H9 (cell line): ENCODE results near the gene OARD1. TPM values are rescaled to one million over a fixed set of nuclear protein-coding genes. Genes with fewer than 3 reads are reported as not detected.

ENCODE experiments used
- DNase-seq: peaks from one replicate; pipeline ENCODE4 v3.0.0-alpha.2; 2017
- H2AFZ ChIP-seq: one replicate; pipeline ENCODE4 v1.6.1; 2013; ENCODE audit warnings: mild to moderate bottlenecking, low read length, control low read depth, moderate library complexity
- H2AK5ac ChIP-seq: 2 replicates; pipeline ENCODE4 v1.6.1; 2013; ENCODE audit warnings: low read length, control low read depth, mixed read lengths; ENCODE audit not compliant: insufficient read length
- H2BK120ac ChIP-seq: one replicate; pipeline ENCODE4 v1.6.1; 2013; ENCODE audit warnings: low read depth, mild to moderate bottlenecking, low read length, control low read depth, inconsistent platforms; ENCODE audit not compliant: poor library complexity, severe bottlenecking
- H2BK12ac ChIP-seq: 2 replicates; pipeline ENCODE4 v1.6.1; 2013; ENCODE audit warnings: low read length, control low read depth, mixed read lengths, low read depth; ENCODE audit not compliant: insufficient read length
- H2BK15ac ChIP-seq: 2 replicates; pipeline ENCODE4 v1.6.1; 2013; ENCODE audit warnings: low read depth, low read length, control low read depth
- H2BK20ac ChIP-seq: one replicate; pipeline ENCODE4 v1.6.1; 2013; ENCODE audit warnings: low read depth, mild to moderate bottlenecking, low read length, control low read depth, inconsistent platforms; ENCODE audit not compliant: poor library complexity, severe bottlenecking
- H2BK5ac ChIP-seq: 2 replicates; pipeline ENCODE4 v1.6.1; 2013; ENCODE audit warnings: low read length, control low read depth, mixed read lengths; ENCODE audit not compliant: insufficient read length
- H3K14ac ChIP-seq: 2 replicates; pipeline ENCODE4 v1.6.1; 2013; ENCODE audit warnings: low read length, control low read depth; ENCODE audit not compliant: insufficient read depth
- H3K18ac ChIP-seq: 2 replicates; pipeline ENCODE4 v1.6.1; 2013; ENCODE audit warnings: low read depth, mild to moderate bottlenecking, mixed read lengths, low read length, control low read depth; ENCODE audit not compliant: insufficient read length
- H3K23ac ChIP-seq: 2 replicates; pipeline ENCODE4 v1.6.1; 2013; ENCODE audit warnings: low read length, control low read depth, mixed read lengths, low read depth; ENCODE audit not compliant: insufficient read length
- H3K23me2 ChIP-seq: 2 replicates; pipeline ENCODE4 v1.6.1; 2013; ENCODE audit warnings: low read depth, mild to moderate bottlenecking, mixed read lengths, low read length, control low read depth; ENCODE audit not compliant: insufficient read length, poor library complexity, severe bottlenecking
- H3K27ac ChIP-seq: 2 replicates; pipeline ENCODE4 v1.5.1; 2013; ENCODE audit warnings: low read length, control low read depth, mixed read lengths, low read depth; ENCODE audit not compliant: insufficient read length
- H3K27me3 ChIP-seq: 2 replicates; pipeline ENCODE4 v1.6.1; 2013; ENCODE audit warnings: low read length, control low read depth, inconsistent platforms; ENCODE audit not compliant: insufficient read depth
- H3K4ac ChIP-seq: 2 replicates; pipeline ENCODE4 v1.6.1; 2013; ENCODE audit warnings: low read depth, mild to moderate bottlenecking, control low read depth, inconsistent platforms, low read length, moderate library complexity
- H3K4me1 ChIP-seq: 2 replicates; pipeline ENCODE4 v1.6.1; 2013; ENCODE audit warnings: low read length, control low read depth, inconsistent platforms; ENCODE audit not compliant: insufficient read depth
- H3K4me2 ChIP-seq: 2 replicates; pipeline ENCODE4 v1.6.1; 2013; ENCODE audit warnings: low read length, control low read depth, mixed read lengths; ENCODE audit not compliant: insufficient read length, insufficient read depth
- H3K56ac ChIP-seq: 2 replicates; pipeline ENCODE4 v1.6.1; 2013; ENCODE audit warnings: low read depth, mild to moderate bottlenecking, mixed read lengths, low read length, control low read depth; ENCODE audit not compliant: insufficient read length
- H3K79me1 ChIP-seq: 2 replicates; pipeline ENCODE4 v1.6.1; 2013; ENCODE audit warnings: low read depth, mild to moderate bottlenecking, moderate library complexity, low read length, control low read depth, inconsistent platforms; ENCODE audit not compliant: insufficient read depth, poor library complexity, severe bottlenecking
- H3K79me2 ChIP-seq: 2 replicates; pipeline ENCODE4 v1.6.1; 2013; ENCODE audit warnings: low read length, control low read depth, inconsistent platforms; ENCODE audit not compliant: insufficient read depth
- H3K9ac ChIP-seq: 2 replicates; pipeline ENCODE4 v1.6.1; 2013; ENCODE audit warnings: low read length, control low read depth, mixed read lengths; ENCODE audit not compliant: insufficient read length; ENCODE audit errors: extremely low read depth
- H3K9me3 ChIP-seq: one replicate; pipeline ENCODE4 v1.6.1; 2013; ENCODE audit warnings: low read depth, low read length, inconsistent platforms; ENCODE audit not compliant: control insufficient read depth
- H3T11ph ChIP-seq: one replicate; pipeline ENCODE4 v1.6.1; 2013; ENCODE audit warnings: mild to moderate bottlenecking, low read length, control low read depth, inconsistent platforms
- H4K20me1 ChIP-seq: one replicate; pipeline ENCODE4 v1.6.1; 2013; ENCODE audit not compliant: control insufficient read depth, insufficient read length, insufficient read depth
- H4K5ac ChIP-seq: 2 replicates; pipeline ENCODE4 v1.6.1; 2013; ENCODE audit warnings: low read depth, mild to moderate bottlenecking, mixed read lengths, low read length, control low read depth; ENCODE audit not compliant: insufficient read length
- H4K8ac ChIP-seq: replicated peaks from 2 replicates; pipeline ENCODE4 v1.6.1; 2013; ENCODE audit warnings: low read length, control low read depth, mixed read lengths, low read depth; ENCODE audit not compliant: insufficient read length
- H4K91ac ChIP-seq: 2 replicates; pipeline ENCODE4 v1.6.1; 2013; ENCODE audit warnings: low read depth, mild to moderate bottlenecking, moderate library complexity, mixed read lengths, low read length, control low read depth; ENCODE audit not compliant: insufficient read length
- H3K27ac Mint-ChIP-seq, 3 experiments: 2 replicates in 2 of 3; 3 replicates in 1 of 3; pipeline ENCODE4 v1.8.0; 2020 to 2021; ENCODE audit warnings: mixed read lengths in 3 of 3, mild to moderate bottlenecking in 1 of 3, moderate library complexity in 1 of 3
- H3K27me3 Mint-ChIP-seq: 2 replicates; pipeline ENCODE4 v1.8.0; 2021; ENCODE audit warnings: low read depth, mild to moderate bottlenecking, moderate library complexity, mixed read lengths
- H3K36me3 Mint-ChIP-seq, 3 experiments: 2 replicates in 2 of 3; 3 replicates in 1 of 3; pipeline ENCODE4 v1.8.0; 2020 to 2021; ENCODE audit warnings: low read depth in 3 of 3, mixed read lengths in 3 of 3; ENCODE audit not compliant: insufficient read depth in 1 of 3
- H3K4me1 Mint-ChIP-seq, 2 experiments: 2 replicates each; pipeline ENCODE4 v1.8.0; 2020; ENCODE audit warnings: mixed read lengths in 2 of 2
- H3K4me3 Mint-ChIP-seq, 2 experiments: 2 replicates in 1 of 2; 3 replicates in 1 of 2; pipeline ENCODE4 v1.8.0; 2020 to 2021; ENCODE audit warnings: mild to moderate bottlenecking in 2 of 2, mixed read lengths in 2 of 2, moderate library complexity in 1 of 2
- H3K9me3 Mint-ChIP-seq, 2 experiments: 2 replicates in 1 of 2; 3 replicates in 1 of 2; pipeline ENCODE4 v1.8.0; 2020; ENCODE audit warnings: mild to moderate bottlenecking in 2 of 2, mixed read lengths in 2 of 2, moderate library complexity in 1 of 2
- CTCF ChIP-seq: fragments of 200-600 bp; sonication (generic); conservative IDR thresholded peaks from 3 replicates; pipeline ENCODE4 v1.8.0; 2021; ENCODE audit warnings: antibody characterized with exemption, mild to moderate bottlenecking
- WGBS: extraction: QIAGEN DNeasy Blood & Tissue Kit; methylation state at CpG from one replicate; pipeline ENCODE4 v1.1.7; 2013; ENCODE audit warnings: missing lambda C conversion rate, low lambda C conversion rate, mixed read lengths; ENCODE audit not compliant: insufficient read length; ENCODE audit errors: extremely low coverage; 5-methylcytosine and 5-hydroxymethylcytosine counted together
- total RNA-seq: library from RNA; stranded (reverse); gene quantifications from 2 replicates; pipeline ENCODE4 v1.2.1, GENCODE V29; 2021

The OARD1 gene
- total RNA-seq, 1 experiment from 2014 or later = 36.6 TPM

- H3K23me2 ChIP-seq = no peaks in the 10 kb centered on the region
Measured at GRCh38 chr6:41064841-41065240, 7.3 kb downstream of the OARD1 start.

More at GRCh38 chr6:41064841-41065240, 7.3 kb downstream of the OARD1 start:
- Histone ChIP-seq H3K27ac (no peak overlapping the region), H3K4ac (no peak overlapping the region), H3K4me1 (no peaks in the 10 kb centered on the region), H2AK5ac (no peak overlapping the region), H2BK5ac (no peak overlapping the region), H3K79me1 (no peaks in the 10 kb centered on the region), H2BK20ac (no peak overlapping the region), H3K9me3 (no peaks in the 10 kb centered on the region), H2BK120ac (no peak overlapping the region), H4K20me1 (no peaks in the 10 kb centered on the region), H3K14ac (no peak overlapping the region), H3K56ac (no peak overlapping the region), H2AFZ (no peak overlapping the region), H4K91ac (no peak overlapping the region), H3K9ac (no peak overlapping the region), H2BK12ac (no peak overlapping the region), H4K5ac (no peak overlapping the region), H3K79me2 (no peaks in the 10 kb centered on the region), H4K8ac (no peak overlapping the region), H3T11ph (no peak overlapping the region), H3K23ac (no peak overlapping the region), H3K4me2 (no peak overlapping the region), H3K27me3 (no peaks in the 10 kb centered on the region), H2BK15ac (no peak overlapping the region), H3K18ac (no peak overlapping the region)
- peaks cover 2 to 47% (median 38%) of the 10 kb centered on the region in 3 experiments; a peak in 5 of 7 replicates for H3K36me3 Mint-ChIP-seq
- H3K27me3 Mint-ChIP-seq = no peaks in the 10 kb centered on the region
- H3K9me3 Mint-ChIP-seq = no peaks in the 10 kb centered on the region
- peaks cover 0 to 8% of the 10 kb centered on the region in 2 experiments; a peak in 3 of 4 replicates for H3K4me1 Mint-ChIP-seq
- no CpG with 5 or more reads among the region's 5 CpGs for WGBS
- no peak overlapping the region for H3K27ac Mint-ChIP-seq
- DNase-seq = no peak
- no peak for TF ChIP-seq CTCF
- no peak overlapping the region for H3K4me3 Mint-ChIP-seq
